ENCODE measurements around the gene KRR1. TPM values are rescaled to one million over a fixed set of nuclear protein-coding genes. Genes with fewer than 3 reads are reported as not detected.

The KRR1 gene
- total RNA-seq, 2 donors from 2014 or later: 60.7 to 75.2 TPM

GRCh38 chr12:75533239-75533638 lies 21.8 kb upstream of the KRR1 start:
- Histone ChIP-seq H3K9ac (ENCODE audit: extremely low read depth, low read length, poor library complexity, severe bottlenecking) (no peak overlapping the region), H3K27ac (ENCODE audit: low read depth, low read length) (no peak overlapping the region), H3K36me3 (ENCODE audit: control insufficient read depth, insufficient read depth, low read length) (no peaks in the 10 kb centered on the region), H3K27me3 (ENCODE audit: control insufficient read depth, insufficient read depth, low read length, poor library complexity, severe bottlenecking) (no peaks in the 10 kb centered on the region), H3K4me3 (ENCODE audit: low read length) (no peak overlapping the region), H3K4me1 (ENCODE audit: control insufficient read depth, insufficient read depth, low read length) (no peaks in the 10 kb centered on the region), H3K9me3 (ENCODE audit: control insufficient read depth, low read length) (no peaks in the 10 kb centered on the region)
- Mint-ChIP-seq H3K27me3 (ENCODE audit: insufficient read depth) (no peaks in the 10 kb centered on the region), H3K27ac (no peak overlapping the region), H3K9me3 (no peaks in the 10 kb centered on the region), H3K36me3 (ENCODE audit: low read depth) (no peaks in the 10 kb centered on the region), H3K4me1 (no peaks in the 10 kb centered on the region), H3K4me3 (no peak overlapping the region)
- no CpG with 5 or more reads among the region's 2 CpGs for WGBS, 2 experiments (ENCODE audit: insufficient coverage in 1 of 2, insufficient read length in 1 of 2)
- no peak for DNase-seq
- no peak for TF ChIP-seq CTCF (conservative IDR thresholded peaks at IDR 0.05)

- no peak overlapping the region for H3K9ac ChIP-seq (ENCODE audit: extremely low read depth, low read length, poor library complexity, severe bottlenecking)
- no peak overlapping the region for H3K4me3 ChIP-seq (ENCODE audit: low read length)
- no peaks in the 10 kb centered on the region for H3K4me1 ChIP-seq (ENCODE audit: control insufficient read depth, insufficient read depth, low read length)
- H3K27ac ChIP-seq (ENCODE audit: low read depth, low read length): no peak overlapping the region
- H3K36me3 Mint-ChIP-seq (ENCODE audit: low read depth): no peaks in the 10 kb centered on the region
- no peaks in the 10 kb centered on the region for H3K9me3 Mint-ChIP-seq
- no peak for TF ChIP-seq CTCF (conservative IDR thresholded peaks at IDR 0.05)
- 91% methylated on average over 1 of the region's 1 CpG; no CpG with 5 or more reads in 1 of the 2 experiments for WGBS, 2 experiments (ENCODE audit: insufficient coverage in 1 of 2, insufficient read length in 1 of 2)
- H3K4me1 Mint-ChIP-seq: peaks cover 4% of the 10 kb centered on the region
- no peaks in the 10 kb centered on the region for H3K27me3 Mint-ChIP-seq (ENCODE audit: insufficient read depth)
- no peaks in the 10 kb centered on the region for H3K9me3 ChIP-seq (ENCODE audit: control insufficient read depth, low read length)
- H3K27me3 ChIP-seq (ENCODE audit: control insufficient read depth, insufficient read depth, low read length, poor library complexity, severe bottlenecking): no peaks in the 10 kb centered on the region
- no peak overlapping the region for H3K4me3 Mint-ChIP-seq
- no peaks in the 10 kb centered on the region for H3K36me3 ChIP-seq (ENCODE audit: control insufficient read depth, insufficient read depth, low read length)
- H3K27ac Mint-ChIP-seq: no peak overlapping the region
- no peak for DNase-seq
These were observed 18.4 kb upstream of the KRR1 start for GRCh38 chr12:75529826-75530225.

- no peak overlapping the region for H3K4me3 Mint-ChIP-seq
- no peaks in the 10 kb centered on the region for H3K9me3 Mint-ChIP-seq
- H3K36me3 Mint-ChIP-seq (ENCODE audit: low read depth): no peaks in the 10 kb centered on the region
- no peaks in the 10 kb centered on the region for H3K36me3 ChIP-seq (ENCODE audit: control insufficient read depth, insufficient read depth, low read length)
- H3K4me1 ChIP-seq (ENCODE audit: control insufficient read depth, insufficient read depth, low read length): no peaks in the 10 kb centered on the region
- H3K4me1 Mint-ChIP-seq: peaks cover 4% of the 10 kb centered on the region
- no peaks in the 10 kb centered on the region for H3K9me3 ChIP-seq (ENCODE audit: control insufficient read depth, low read length)
- no peak overlapping the region for H3K27ac Mint-ChIP-seq
- H3K9ac ChIP-seq (ENCODE audit: extremely low read depth, low read length, poor library complexity, severe bottlenecking): no peak overlapping the region
- DNase-seq: no peak
- WGBS, 2 experiments (ENCODE audit: insufficient coverage in 1 of 2, insufficient read length in 1 of 2): 100% methylated on average over 1 of the region's 1 CpG
- no peak overlapping the region for H3K4me3 ChIP-seq (ENCODE audit: low read length)
- H3K27me3 ChIP-seq (ENCODE audit: control insufficient read depth, insufficient read depth, low read length, poor library complexity, severe bottlenecking): no peaks in the 10 kb centered on the region
- no peak for TF ChIP-seq CTCF (conservative IDR thresholded peaks at IDR 0.05)
- H3K27me3 Mint-ChIP-seq (ENCODE audit: insufficient read depth): no peaks in the 10 kb centered on the region
- no peak overlapping the region for H3K27ac ChIP-seq (ENCODE audit: low read depth, low read length)
These were observed 17.9 kb upstream of the KRR1 start for GRCh38 chr12:75529316-75529715.

Measured in endodermal cell (in vitro differentiated cells).